Retinal pigment epithelial cell (primary cell): ENCODE measurements around the gene CNTNAP2.

Experiments
- DNase-seq: peaks from one replicate; pipeline ENCODE4 v3.0.0-alpha.2; 2010; ENCODE audit warnings: low read depth
- H3K4me3 ChIP-seq: 2 replicates; pipeline ENCODE4 v1.5.1; 2011; ENCODE audit warnings: mild to moderate bottlenecking, low read length, control low read depth, moderate library complexity
- CTCF ChIP-seq: conservative IDR thresholded peaks from 2 replicates; pipeline ENCODE4 v1.5.1; 2011; ENCODE audit warnings: low read depth, low read length, control low read depth, inconsistent platforms

The CNTNAP2 gene

GRCh38 chr7:148035950-148036349 is 1919.3 kb downstream of the CNTNAP2 start:
- no peak for TF ChIP-seq CTCF
- no peak overlapping the region for H3K4me3 ChIP-seq
- no peak for DNase-seq

- H3K4me3 ChIP-seq = no peak overlapping the region
- DNase-seq = no peak
- TF ChIP-seq CTCF = no peak
Measured at GRCh38 chr7:148037044-148037443, 1920.4 kb downstream of the CNTNAP2 start.

GRCh38 chr7:148041156-148041555 is 1924.6 kb downstream of the CNTNAP2 start:
- no peak overlapping the region for H3K4me3 ChIP-seq
- DNase-seq = no peak
- no peak for TF ChIP-seq CTCF

GRCh38 chr7:148042935-148043631 is 1926.5 kb downstream of the CNTNAP2 start:
- TF ChIP-seq CTCF = no peak
- DNase-seq = no peak
- no peak overlapping the region for H3K4me3 ChIP-seq

- no peak for TF ChIP-seq CTCF
- no peak for DNase-seq
- no peak overlapping the region for H3K4me3 ChIP-seq
Measured at GRCh38 chr7:148044173-148044572, 1927.6 kb downstream of the CNTNAP2 start.

DNA sequence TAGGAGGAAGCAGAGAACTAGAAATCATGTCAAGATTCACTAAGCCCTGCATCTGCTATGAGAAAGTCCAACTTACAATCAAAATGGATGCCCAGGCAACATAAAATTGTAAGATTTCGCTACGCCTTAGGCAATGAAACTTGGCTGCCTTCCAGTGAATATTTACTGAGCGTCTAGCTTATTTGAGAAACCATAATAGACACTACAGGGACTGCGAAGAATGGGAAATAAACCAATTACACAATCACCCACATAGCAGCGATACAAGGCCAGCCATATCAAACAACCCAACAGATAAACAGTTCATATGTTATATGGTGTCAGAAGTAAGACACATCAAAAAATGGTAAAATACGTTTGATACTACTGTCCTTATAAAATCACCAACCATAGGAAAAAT is 1928.9 kb downstream of the CNTNAP2 start:
- TF ChIP-seq CTCF = no peak
- no peak overlapping the region for H3K4me3 ChIP-seq
- DNase-seq = no peak

DNA sequence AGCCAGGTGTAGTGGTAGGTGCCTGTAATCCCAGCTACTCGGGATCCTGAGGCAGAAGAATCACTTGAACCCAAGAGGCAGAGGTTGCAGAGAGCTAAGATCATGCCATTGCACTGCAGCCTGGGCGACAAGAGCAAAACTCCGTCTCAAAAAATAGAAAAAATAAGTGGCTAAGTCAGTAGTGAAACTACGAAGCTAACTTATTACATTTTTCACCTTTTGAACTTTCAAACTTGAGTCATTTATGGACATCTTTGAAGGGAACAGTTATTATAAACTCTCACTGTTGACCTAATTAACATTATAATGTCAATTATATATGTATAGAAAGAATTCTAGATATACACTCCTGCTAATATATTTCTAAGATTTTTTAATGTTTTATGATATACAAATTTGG is 1932.5 kb downstream of the CNTNAP2 start:
- DNase-seq = no peak
- TF ChIP-seq CTCF = no peak
- H3K4me3 ChIP-seq = no peak overlapping the region
